Subcutaneous abdominal adipose tissue (tissue), 5 donors: ENCODE results near the gene RRAD.
A peak's percentile ranks its signal among the peaks of the same experiment; 100 is the strongest.
"Not testable (repeated sequence)": the region's sequence is repeated elsewhere in the genome, so short reads cannot be mapped to it uniquely, and the experiment has no call there.

ENCODE experiments used
- H3K27ac ChIP-seq: one replicate; pipeline ENCODE4 v1.7.0; 2013; ENCODE audit warnings: low read depth, mild to moderate bottlenecking, inconsistent platforms, low read length, moderate library complexity
- H3K27me3 ChIP-seq, 5 donors: one replicate each; pipeline ENCODE4 v1.7.0; 2013; ENCODE audit warnings: low read length in 5 of 5, inconsistent platforms in 1 of 5; ENCODE audit not compliant: control insufficient read depth in 5 of 5, insufficient read depth in 4 of 5
- H3K36me3 ChIP-seq, 5 donors: one replicate each; pipeline ENCODE4 v1.7.0; 2013; ENCODE audit warnings: low read length in 5 of 5; ENCODE audit not compliant: control insufficient read depth in 5 of 5, insufficient read depth in 5 of 5
- H3K4me1 ChIP-seq, 5 donors: one replicate each; pipeline ENCODE4 v1.7.0; 2013; ENCODE audit warnings: low read length in 5 of 5, mild to moderate bottlenecking in 3 of 5, moderate library complexity in 1 of 5; ENCODE audit not compliant: control insufficient read depth in 5 of 5, insufficient read depth in 5 of 5
- H3K4me3 ChIP-seq, 5 donors: one replicate each; pipeline ENCODE4 v1.7.0; 2013; ENCODE audit warnings: low read length in 5 of 5, low read depth in 1 of 5
- H3K9ac ChIP-seq, 5 donors: one replicate each; pipeline ENCODE4 v1.7.0; 2013; ENCODE audit warnings: low read length in 5 of 5, mild to moderate bottlenecking in 4 of 5, moderate library complexity in 3 of 5
- H3K9me3 ChIP-seq, 5 donors: one replicate each; pipeline ENCODE4 v1.7.0; 2013; ENCODE audit warnings: low read length in 5 of 5; ENCODE audit not compliant: control insufficient read depth in 5 of 5
- donor health status: healthy.
- donor health status: healthy.
- donor health status: healthy.
- donor health status: healthy.
- donor health status: healthy.

The RRAD gene

GRCh38 chr16:66944971-66945370 lies 19.6 kb upstream of the RRAD start:
- Histone ChIP-seq H3K4me1 (peaks cover 0 to 28% (median 23%) of the 10 kb centered on the region in 5 donors), H3K36me3 (peaks cover 0 to 42% (median 41%) of the 10 kb centered on the region in 5 donors)
- H3K9ac ChIP-seq, H3K4me3 ChIP-seq, H3K9me3 ChIP-seq, H3K27ac ChIP-seq, H3K27me3 ChIP-seq: not testable (repeated sequence)

- Histone ChIP-seq H3K4me1 (peaks cover 0 to 22% (median 18%) of the 10 kb centered on the region in 5 donors), H3K27me3 (peaks cover 0 to 3% (median 0%) of the 10 kb centered on the region in 5 donors), H3K4me3 (no peak overlapping the region), H3K9ac (no peak overlapping the region), H3K27ac (no peak overlapping the region), H3K9me3 (no peaks in the 10 kb centered on the region), H3K36me3 (peaks cover 0 to 51% (median 50%) of the 10 kb centered on the region in 5 donors)
Observed at GRCh38 chr16:66944054-66944441, 18.7 kb upstream of the RRAD start.

- no peaks in the 10 kb centered on the region for H3K9me3 ChIP-seq
- no peak overlapping the region for H3K27ac ChIP-seq
- peaks cover 0 to 56% (median 55%) of the 10 kb centered on the region in 5 donors for H3K36me3 ChIP-seq
- peaks cover 0 to under 1% (median 0%) of the 10 kb centered on the region in 5 donors for H3K27me3 ChIP-seq
- no peak overlapping the region for H3K9ac ChIP-seq
- H3K4me3 ChIP-seq: no peak overlapping the region
- H3K4me1 ChIP-seq: peaks cover 0 to 17% (median 13%) of the 10 kb centered on the region in 5 donors
Observed at GRCh38 chr16:66943426-66944053, 18.2 kb upstream of the RRAD start.

- Histone ChIP-seq H3K4me1 (peaks cover 0 to 11% (median 7%) of the 10 kb centered on the region in 5 donors), H3K4me3 (no peak overlapping the region), H3K27ac (no peak overlapping the region), H3K27me3 (no peaks in the 10 kb centered on the region), H3K36me3 (peaks cover 0 to 62% (median 60%) of the 10 kb centered on the region in 5 donors), H3K9me3 (no peaks in the 10 kb centered on the region), H3K9ac (no peak overlapping the region)
Observed at GRCh38 chr16:66942981-66943380, 17.6 kb upstream of the RRAD start.

GRCh38 chr16:66940236-66940635 lies 14.9 kb upstream of the RRAD start:
- Histone ChIP-seq H3K9ac (no peak overlapping the region), H3K36me3 (peaks cover 0 to 72% (median 63%) of the 10 kb centered on the region in 5 donors), H3K9me3 (no peaks in the 10 kb centered on the region), H3K27me3 (no peaks in the 10 kb centered on the region), H3K4me3 (no peak overlapping the region), H3K27ac (no peak overlapping the region), H3K4me1 (peaks cover 6 to 21% (median 17%) of the 10 kb centered on the region in 5 donors)

GRCh38 chr16:66939366-66939765 lies 14.0 kb upstream of the RRAD start:
- no peaks in the 10 kb centered on the region for H3K27me3 ChIP-seq
- peaks cover 0 to 72% (median 63%) of the 10 kb centered on the region in 5 donors for H3K36me3 ChIP-seq
- peaks cover 6 to 25% (median 22%) of the 10 kb centered on the region in 5 donors for H3K4me1 ChIP-seq
- no peak overlapping the region for H3K4me3 ChIP-seq
- no peak overlapping the region for H3K9ac ChIP-seq
- no peaks in the 10 kb centered on the region for H3K9me3 ChIP-seq
- no peak overlapping the region for H3K27ac ChIP-seq

- Histone ChIP-seq H3K27ac (no peak overlapping the region), H3K9me3 (no peaks in the 10 kb centered on the region), H3K36me3 (peaks cover 0 to 58% (median 50%) of the 10 kb centered on the region in 5 donors), H3K9ac (no peak overlapping the region), H3K4me1 (peaks cover 11 to 40% (median 33%) of the 10 kb centered on the region in 5 donors), H3K27me3 (no peaks in the 10 kb centered on the region), H3K4me3 (no peak overlapping the region)
Observed at GRCh38 chr16:66937725-66938337, 12.5 kb upstream of the RRAD start.

GRCh38 chr16:66936889-66937554 lies 11.7 kb upstream of the RRAD start:
- Histone ChIP-seq H3K9me3 (no peaks in the 10 kb centered on the region), H3K4me3 (no peak overlapping the region), H3K27ac (no peak overlapping the region), H3K4me1 (peaks cover 11 to 44% (median 36%) of the 10 kb centered on the region in 5 donors), H3K9ac (no peak overlapping the region), H3K36me3 (peaks cover 0 to 54% (median 49%) of the 10 kb centered on the region in 5 donors), H3K27me3 (no peaks in the 10 kb centered on the region)

- H3K4me3 ChIP-seq: peak overlapping the region in 1 of 5 donors; percentile 49
- H3K4me1 ChIP-seq: peaks cover 11 to 44% (median 36%) of the 10 kb centered on the region in 5 donors
- H3K27ac ChIP-seq: no peak overlapping the region
- H3K36me3 ChIP-seq: peaks cover 3 to 54% (median 45%) of the 10 kb centered on the region in 5 donors
- no peaks in the 10 kb centered on the region for H3K27me3 ChIP-seq
- peak overlapping the region in 3 of 5 donors; percentile 49 to 98 (median 56) for H3K9ac ChIP-seq
- no peaks in the 10 kb centered on the region for H3K9me3 ChIP-seq
Observed at GRCh38 chr16:66936462-66936861, 11.1 kb upstream of the RRAD start.
